OCI-M2 (cell line): Measurements from ENCODE around the gene UBXN4.
"Not testable (repeated sequence)": the region's sequence is repeated elsewhere in the genome, so short reads cannot be mapped to it uniquely, and the experiment has no call there.

ENCODE experiments used
- DNase-seq: peaks from one replicate; lab custom pipeline; 2025; ENCODE audit not compliant: unreplicated experiment; lab: John Stamatoyannopoulos, UW

Gene UBXN4

DNA sequence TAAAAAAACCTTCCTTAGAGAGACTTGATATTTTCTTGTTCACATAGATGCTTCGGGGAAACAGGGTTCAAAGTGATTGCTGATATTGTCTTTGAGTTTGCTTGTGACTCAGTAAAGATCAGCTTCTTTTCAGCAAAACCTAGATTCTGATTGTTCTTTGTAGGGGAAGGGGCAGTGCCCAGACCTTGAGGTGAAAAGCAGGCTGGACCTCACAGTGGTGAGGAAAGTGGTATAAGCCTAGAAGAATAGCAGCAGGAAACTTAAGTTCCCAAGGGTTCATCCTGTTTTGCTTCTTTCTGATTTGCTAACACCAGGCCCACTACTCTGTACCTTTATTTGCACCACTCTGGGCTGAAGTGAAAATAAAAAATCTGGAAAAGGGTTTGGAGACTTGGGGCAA lies 20.9 kb downstream of the UBXN4 start:
- no peak for DNase-seq

DNA sequence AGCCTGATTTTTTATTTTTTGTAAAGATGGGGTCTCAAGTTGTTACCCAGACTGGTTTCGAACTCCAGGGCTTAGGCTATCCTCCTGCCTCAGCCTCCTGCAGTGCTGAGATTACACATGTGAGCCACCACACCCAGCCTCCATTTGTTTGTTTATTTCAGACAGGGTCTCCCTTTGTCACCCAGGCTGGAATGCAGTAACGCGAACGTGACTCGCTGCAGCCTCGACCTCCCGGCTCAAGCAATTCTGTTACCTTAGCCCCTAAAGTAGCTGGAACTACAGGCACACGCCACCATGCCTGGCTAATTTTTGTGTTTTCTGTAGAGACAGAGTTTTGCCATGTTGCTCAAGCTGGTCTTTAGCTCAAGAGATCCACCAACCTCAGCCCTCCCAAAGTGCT lies 27.2 kb downstream of the UBXN4 start:
- no peak for DNase-seq

DNA sequence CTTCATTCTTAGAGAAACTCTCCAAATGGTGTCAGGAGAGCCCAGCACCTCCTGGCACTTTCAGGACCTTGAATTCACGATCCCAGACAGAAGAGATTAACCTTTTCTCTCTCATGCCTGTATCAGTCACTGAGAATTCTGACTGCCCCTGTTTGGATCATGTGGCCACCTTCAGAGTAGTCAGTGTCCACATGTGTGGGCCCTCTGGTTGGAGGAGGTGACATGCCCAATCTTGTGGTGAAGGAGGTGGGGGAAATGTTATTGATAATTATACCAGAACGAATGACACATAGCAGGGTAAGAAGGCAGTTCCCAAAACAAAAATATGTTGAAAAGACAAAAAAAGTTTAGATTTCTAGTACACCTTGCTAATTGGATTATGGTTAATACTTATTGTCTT lies 31.7 kb downstream of the UBXN4 start:
- DNase-seq: no peak

DNA sequence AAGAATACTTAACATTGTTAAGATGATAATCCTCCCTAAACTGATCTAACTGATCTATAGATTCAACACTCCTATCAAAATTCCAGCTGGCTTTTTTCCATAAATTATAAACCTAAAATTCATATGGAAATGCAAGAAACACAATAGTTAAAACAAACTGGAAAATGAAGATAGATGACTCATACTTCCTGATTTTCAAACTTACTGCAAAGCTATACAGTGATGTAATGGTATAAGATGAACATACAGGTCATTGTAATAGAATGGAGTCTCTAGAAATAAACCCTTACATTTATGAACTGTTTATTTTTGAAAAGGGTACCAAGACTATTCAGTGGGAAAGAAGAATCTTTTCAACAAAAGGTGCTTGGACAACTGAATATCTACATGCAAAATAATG lies 32.3 kb downstream of the UBXN4 start:
- DNase-seq: no peak

DNA sequence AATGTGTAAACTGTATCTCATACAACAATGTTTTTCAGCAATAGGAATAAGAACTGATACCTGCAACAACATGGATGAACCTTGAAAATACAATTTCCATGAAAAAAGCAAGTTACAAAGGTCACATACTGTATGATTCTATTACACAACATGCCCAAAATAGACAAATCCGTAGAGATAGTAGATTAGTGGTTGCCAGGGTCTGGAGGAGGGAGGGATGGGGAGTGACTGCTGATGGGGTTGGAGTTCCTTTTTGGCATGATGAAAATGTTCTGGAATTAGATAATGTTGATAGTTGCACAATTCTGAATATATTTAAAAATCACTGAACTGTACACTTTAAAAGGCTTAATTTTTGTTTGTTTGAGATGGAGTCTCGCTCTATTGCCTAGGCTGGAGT lies 33.8 kb downstream of the UBXN4 start:
- no peak for DNase-seq

DNA sequence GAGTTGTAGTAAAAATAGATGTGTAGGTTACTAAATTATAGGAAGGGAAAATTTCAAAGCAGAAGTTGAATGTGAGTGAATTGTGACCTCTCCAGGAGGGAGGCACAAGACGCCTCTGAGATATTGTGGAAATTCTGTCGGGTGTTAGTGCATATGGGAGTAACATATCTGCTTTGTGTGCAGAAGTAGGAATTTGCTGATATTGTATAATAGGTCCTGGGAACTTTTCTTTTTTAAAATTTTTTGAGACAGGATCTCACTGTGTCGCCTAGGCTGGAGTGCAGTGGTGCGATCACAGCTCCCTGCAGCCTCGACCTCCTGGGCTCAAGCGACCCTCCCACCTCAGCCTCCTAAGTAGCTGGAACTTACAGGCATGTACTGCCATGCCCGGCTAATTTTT lies 34.7 kb downstream of the UBXN4 start:
- no peak for DNase-seq

DNA sequence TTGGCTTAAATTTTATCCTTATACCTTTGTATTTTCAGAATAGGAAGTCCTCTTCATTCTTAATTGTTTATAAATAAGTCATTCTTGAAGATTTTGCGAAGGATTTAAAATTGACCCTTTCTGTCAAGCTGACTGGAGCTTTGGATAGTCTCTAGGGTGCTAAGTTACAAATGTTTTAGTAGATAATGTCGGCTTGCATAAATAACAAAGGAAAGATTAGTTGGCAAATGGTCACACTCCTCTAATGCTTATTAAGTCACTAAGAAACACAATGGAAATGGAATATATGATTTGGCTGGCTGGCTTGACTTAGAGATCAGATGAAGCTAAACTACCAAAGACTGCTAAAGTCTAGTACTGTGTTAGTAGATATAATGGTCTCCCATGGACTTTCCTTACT lies 40.6 kb downstream of the UBXN4 start:
- DNase-seq: no peak

DNA sequence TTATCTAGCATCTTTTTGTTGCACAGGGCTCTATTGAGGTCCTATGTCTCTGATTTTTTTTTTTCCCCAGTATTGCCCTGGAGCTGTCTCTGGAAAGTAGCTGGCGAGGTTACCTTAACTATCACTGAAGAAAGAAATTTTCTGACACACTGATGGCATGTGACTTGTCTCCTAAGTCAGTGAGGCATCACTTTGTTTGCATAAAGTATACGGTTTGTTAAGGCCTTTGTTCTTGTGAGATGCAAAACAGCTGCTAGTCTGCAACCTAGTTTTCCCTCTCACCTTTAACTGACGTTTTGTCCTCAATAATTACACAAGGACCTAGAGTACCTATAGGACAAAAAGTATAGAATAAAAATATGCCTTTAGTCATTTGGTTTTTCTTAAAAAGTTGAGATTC lies 41.8 kb downstream of the UBXN4 start:
- no peak for DNase-seq

DNA sequence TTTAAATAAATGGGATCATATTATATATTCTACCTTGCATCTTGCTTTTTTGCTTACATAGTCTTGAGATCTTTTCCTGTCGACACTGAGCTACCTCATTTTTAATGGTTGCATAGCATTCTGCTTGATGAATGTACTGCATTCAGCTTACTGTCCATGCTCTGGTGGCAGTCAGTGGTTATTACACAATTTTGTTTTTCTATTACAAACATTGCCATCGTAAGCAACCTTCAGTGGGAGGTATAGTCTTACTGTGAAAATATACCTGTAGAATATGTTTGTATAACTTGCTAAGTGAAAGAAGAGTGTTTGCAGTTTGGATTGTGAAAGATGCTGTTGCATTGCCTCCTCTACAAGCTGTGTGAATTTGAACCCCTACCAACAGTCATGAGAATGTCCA lies 43.4 kb downstream of the UBXN4 start:
- no peak for DNase-seq

DNA sequence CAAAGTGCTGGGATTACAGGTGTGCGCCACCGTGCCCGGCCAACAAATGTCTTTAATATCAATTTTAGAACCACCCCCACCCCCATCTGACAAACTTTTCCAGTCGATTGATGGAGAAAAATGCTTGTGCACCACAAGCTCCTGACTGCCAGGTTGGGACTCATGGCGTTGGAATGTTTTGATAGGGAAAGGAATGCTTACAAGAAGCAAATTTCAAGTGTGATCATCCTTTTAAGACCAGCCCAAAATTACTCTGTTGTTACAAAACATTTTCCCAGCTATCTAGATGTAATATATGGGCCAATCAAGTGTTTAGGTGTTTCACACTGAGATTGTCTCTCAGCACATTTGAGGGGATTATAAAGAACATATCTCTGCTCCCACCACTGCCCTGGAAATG lies 45.2 kb downstream of the UBXN4 start:
- no peak for DNase-seq

DNA sequence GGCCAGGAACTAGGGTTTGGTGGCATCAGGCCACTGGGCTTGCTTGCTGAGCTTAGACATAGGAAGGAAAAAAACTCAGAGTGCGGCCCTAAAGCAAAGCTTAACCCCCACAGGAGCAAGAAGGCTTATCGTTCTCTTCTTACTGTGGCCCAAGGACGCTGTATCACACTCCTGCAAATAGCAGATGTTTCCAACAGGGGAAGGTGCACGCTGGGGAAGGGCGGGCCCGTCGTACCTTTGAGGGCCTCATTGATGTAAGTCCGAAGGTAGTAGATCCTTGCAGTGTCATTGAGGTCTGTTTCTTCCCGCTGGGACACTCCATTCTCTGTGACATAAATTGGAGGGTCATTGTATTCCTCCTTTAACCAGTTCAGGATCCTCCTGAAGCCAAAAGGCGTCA lies 48.8 kb downstream of the UBXN4 start:
- no peak for DNase-seq

DNA sequence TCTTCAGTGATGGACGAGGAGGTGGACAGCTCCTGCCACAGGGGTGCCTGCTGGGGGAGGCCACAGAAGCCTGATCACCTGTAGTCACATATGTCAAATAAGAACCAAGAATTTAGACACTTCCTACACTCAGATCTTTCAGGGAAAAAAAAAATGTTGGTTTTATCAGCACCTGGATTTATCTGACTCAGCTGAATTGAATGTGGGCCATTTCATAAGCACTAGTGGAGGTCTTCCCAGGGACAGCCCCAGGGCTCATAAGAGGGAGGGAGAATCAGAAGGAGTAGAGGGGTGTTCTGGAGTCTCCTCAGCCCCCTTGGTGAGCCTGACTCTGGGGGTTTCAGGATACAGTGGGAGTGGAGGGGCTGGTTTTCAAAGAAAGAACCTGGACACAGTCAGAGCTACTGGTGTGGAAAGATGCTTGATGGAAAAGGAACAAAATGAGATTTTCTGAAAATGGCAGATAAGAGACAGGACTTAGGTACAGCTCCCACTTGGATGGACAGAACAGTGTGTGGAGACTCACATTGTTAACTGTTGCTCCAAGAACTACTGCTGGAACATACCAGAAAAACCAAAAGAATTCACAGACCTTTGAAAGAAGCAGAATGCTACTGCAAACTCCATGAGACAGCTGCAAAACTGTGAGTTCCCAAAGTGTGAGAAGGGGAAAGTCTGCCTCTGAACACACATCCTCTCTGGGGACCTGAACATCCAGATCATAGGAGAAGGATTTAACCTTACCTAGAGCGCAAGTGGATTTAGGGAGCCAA lies 49.9 kb downstream of the UBXN4 start:
- DNase-seq: no peak

DNA sequence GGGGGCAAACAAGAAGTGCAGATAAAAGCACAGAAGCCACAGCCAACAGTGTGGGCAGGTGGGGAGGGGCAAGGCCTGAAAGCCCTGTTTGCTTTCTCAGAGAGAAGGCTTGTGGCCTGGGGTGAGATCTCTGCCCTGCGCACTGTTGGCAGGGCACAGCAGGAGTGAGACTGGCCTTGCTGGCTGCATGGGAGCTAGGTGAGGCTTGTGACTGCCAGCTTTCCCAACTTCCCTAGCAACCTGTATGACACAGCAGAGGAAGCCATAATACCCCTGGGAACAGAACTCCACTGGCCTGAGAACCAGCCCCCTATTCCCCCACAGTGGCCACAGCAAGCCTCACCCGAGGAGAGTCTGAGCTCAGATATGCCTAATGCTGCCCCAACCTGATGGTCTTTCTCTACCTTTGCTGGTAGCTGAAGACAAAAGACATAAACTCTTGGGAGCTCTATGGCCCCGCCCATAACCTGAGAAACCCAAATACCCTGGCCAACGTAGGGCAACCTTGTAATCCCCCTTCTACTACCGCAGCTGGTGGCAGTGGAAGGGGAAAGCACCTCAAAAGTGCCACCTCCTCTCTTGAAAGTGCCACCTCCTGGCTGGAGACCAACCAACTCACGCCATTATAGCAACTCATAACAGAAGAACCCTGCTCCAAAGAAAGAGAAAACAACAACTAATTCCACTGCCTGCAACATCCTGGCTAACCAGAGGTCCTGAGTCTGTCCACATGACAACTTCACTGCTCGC lies 50.9 kb downstream of the UBXN4 start:
- DNase-seq: no peak

DNA sequence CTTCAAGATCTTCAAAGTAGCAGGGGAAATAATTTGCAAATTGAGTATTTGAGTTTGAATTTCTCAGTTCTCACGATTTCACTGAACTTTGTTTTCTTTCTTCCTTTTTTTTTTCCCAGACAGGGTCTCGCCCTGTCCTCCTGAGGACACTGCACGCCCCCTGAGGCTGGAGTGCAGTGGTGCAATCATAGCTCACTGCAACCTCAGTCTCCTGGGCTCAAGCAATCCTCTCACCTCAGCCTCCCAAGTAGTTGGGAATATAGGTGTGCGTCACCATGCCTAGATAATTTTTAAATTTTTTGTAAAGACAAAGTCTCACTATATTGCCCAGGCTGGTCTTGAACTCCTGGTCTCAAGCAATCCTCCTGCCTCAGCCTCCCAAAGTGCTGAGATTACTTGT lies 54.0 kb downstream of the UBXN4 start:
- not testable (repeated sequence) for DNase-seq

DNA sequence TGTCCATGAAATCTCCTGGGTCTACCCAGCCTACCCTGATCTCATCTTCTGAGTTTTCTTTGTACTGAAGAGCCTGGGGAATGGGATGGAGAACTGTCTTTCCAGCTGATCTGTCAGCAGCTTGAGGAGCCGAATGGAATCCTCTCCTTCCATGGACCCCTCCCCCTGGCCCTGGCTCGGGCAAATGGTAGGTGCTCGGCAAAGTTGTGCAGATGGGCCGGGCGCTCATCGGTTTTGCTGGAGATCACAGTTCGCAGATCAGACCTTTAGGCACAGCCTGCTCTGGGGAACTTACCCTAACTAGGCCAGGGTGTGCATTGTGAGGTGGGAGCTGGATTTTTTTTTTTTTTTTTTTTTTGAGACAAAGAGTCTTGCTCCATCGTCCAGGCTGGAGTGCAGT lies 55.0 kb downstream of the UBXN4 start:
- no peak for DNase-seq

DNA sequence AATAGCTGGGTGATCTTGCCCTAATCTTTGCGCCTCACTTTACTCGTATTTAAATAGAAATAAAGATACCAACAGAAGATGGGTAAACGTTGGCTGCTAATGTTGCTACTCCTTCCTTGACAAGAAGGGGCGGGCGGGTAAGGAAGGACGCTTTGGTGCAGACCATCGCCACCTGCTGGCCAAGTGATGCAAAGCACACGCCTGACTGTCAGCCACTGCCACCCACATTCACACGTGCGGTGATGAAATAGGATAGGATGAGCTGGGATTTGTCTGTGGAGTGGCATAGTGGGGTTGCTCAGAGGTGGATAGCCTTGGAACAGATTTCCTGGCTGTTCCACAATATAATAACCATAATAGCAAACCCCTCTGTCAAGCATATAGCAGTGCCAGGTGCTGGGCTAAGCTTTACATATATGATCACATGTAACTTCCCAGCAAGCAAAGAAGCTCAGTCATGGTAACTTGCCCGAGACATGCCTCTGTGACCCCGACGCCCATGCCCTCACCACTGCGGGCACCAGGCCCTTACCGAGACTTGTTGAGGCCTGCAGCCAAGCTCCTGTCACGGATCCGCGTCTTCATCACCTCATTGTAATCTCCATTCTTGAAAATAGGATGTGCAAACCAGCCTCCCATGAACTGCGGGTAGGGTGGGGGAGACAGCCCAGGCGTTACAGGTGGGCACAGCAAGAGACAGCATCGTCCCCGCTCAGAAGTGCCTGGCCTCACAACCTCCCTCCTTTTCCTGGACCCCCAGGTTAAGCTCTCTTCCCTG lies 56.0 kb downstream of the UBXN4 start:
- DNase-seq: peak; percentile 19

DNA sequence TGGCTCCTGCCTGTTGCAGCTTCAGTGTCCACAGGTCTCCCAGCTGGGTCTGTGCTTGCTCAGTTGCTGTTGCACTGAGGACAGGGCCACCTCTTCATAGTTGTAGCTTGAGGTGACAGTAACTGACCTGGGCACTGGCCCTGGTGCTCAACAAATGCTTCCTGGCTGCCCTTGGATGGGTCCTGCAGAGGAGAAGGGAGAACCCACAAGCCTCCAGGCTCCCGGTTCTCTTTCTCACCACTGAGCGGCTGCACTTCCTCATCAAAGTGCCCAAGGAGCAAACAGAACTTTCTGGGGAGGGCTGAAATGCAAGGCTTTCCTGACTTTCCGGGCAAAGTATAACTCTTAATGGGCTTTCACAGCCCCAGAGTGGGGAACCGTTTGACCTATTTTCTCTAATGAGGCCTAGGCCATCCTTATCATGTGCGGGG lies 56.6 kb downstream of the UBXN4 start:
- no peak for DNase-seq

DNA sequence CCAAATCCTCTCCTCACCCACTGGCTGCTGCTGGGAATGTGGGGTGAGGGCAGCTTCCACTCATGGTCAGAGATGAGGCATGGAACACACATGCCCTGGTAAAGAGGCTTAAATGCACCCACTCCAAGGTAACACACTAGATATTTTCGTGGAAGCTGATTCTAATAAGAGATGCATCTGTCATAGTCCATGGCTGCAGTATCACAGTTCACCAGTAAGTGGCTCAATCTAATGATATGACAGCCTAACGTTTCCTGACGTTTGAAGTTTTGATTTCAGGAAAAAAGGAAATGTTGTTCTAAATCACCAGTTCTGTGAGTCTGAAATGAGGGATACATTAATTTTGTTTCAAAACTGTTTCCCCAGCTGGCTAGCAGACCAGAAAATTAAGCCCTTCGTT lies 57.1 kb downstream of the UBXN4 start:
- no peak for DNase-seq

DNA sequence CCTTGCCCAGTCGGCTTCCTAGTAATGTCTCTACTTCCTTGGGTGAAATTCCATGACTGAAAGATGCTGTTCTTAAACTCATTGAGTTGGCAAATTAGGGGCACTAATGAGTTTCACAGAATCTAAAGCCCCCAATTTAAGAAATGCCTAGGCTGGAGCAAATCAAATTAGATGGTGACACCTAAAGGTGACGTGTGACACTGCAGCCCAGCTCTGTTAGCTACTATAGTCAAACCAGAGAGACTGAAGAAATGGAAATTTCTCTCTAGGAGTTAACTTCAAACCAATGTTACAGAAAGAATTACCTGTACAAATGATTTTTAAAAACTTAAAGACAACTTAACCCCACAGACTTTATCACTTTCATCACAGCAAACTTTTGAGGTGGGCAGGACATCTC lies 58.1 kb downstream of the UBXN4 start:
- DNase-seq: no peak

DNA sequence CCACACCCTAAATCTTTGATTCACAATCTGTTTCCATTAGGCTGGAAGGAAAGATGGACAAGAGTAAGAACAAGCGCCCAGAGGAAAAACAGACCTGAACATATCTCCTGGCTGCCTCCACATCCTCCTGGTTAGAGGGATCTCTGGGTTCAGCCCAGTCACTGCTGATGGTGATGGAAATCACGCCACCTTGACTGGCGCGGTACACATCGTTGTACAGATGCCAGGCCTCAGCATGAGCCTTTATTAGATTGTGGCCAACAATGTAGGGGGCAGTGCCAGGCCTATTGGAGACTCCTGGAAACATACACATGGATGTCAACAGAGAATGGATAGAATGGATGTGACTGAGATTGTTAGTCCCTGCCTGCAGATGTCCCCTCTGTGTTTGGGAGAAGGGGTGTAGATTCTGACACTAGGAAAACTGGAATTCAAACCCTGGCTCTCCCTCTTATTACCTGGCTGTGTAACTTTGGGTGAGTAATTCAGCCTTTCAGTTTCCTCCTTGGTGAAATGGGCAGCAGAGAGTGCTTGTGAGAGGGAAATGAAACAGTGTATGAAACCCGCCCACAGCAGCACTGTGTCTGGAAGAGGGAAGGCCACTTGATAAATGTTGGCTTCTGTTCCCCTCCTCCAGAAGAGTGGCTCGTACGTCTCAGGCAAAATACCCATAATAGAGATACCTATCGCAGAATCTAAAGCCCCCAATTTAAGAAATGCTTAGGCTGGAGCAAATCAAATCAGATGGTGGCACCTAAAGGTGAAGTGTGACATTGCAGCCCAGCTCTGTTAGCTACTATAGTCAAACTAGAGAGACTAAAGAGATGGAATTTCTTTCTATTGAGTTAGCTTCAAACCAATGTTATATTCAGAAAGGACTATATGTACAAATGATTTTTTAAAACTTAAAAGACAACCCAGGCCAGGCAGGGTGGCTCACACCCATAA lies 59.1 kb downstream of the UBXN4 start:
- DNase-seq: no peak

DNA sequence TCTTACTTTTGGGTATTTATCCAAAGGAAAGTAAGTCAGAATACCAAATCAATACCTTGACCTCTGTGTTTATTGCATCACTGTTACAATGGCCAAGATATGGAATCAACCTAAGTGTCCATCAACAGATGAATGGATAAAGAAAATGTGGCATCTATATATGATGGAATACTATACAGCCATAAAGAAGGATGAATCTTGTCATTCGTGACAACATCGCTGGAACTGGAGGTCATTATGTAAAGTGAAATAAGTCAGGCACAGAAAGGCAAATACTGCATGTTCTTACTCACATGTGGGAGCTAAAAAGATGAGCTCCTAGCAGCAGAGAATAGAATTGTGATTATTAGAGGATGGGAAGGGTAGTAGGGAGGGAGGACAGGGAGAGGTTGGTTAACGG lies 60.7 kb downstream of the UBXN4 start:
- DNase-seq: no peak
